GM19324 (cell line): Measurements from ENCODE around the gene CNOT3.
"Not testable (repeated sequence)": the region's sequence is repeated elsewhere in the genome, so short reads cannot be mapped to it uniquely, and the experiment has no call there.

Experiments
- ATAC-seq: cut with Tn5 transposase; IDR thresholded peaks from one replicate; pipeline ENCODE4 v1.9.1; 2021; ENCODE audit warnings: mild to moderate bottlenecking, moderate library complexity; ENCODE audit not compliant: unreplicated experiment, low FRiP score

The CNOT3 gene

DNA sequence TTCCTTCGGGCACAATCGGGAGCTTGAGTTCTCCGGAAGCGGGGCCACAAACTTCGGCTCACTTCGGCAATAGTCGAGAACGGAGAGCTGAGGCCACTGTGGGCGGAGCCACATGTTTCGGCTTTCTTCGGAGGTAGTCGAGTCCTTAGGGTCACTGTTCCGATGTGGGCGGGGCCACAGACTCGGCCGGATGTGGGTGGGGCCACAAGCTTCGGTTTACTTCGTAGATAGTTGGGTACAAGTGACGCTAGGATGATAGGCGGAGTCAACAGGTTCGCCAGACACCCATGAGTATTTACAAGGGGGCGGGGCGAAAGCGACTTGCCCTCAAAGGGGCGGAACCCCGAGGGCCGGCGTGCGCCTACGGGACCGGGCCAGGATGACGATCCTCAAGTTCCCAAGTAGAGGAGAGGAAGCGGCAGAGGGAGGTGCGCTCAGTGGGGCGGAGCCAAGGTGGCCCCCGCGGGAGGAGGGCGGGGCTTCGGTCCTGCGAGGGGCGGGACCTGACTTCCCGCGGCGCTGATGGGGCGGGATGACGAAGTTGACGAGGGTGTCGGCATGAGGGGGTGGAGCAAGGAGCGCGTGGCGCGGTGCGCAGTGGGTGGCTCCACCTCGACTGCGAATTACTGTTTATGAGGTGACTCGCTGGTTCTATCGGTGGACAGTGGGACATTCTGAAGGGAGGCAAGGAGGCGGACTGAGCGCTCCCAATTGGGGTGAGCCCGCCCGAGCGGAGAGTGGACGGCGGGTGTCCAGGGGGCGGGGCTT, 52.4 kb downstream of the CNOT3 start:
- peak; percentile 52 for ATAC-seq

DNA sequence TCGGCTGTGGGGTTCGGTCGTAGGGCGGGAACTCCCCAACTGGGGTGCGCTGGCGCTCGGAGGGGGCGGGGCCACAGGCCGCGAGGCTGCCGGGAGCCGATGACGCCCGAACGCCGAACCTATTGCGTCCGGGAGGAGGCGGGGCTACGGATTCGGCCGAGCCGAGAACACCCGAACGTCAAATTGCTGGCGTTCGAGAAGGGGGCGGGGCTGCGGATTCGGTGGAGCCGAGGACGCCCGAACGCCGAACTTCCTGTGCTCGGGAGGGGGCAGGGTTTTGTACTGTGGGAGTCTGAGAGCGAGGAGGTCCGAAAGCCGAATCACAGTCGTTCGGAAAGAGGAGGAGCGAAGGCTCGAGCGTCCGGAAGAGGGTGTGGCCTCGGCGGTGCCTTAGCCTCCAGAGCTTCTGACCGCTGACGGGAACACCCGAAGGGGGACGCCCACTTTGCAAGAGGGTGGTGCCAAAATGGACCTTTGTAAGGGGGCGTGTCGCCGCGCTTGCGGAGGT, 53.0 kb downstream of the CNOT3 start:
- peak; percentile 56 for ATAC-seq

DNA sequence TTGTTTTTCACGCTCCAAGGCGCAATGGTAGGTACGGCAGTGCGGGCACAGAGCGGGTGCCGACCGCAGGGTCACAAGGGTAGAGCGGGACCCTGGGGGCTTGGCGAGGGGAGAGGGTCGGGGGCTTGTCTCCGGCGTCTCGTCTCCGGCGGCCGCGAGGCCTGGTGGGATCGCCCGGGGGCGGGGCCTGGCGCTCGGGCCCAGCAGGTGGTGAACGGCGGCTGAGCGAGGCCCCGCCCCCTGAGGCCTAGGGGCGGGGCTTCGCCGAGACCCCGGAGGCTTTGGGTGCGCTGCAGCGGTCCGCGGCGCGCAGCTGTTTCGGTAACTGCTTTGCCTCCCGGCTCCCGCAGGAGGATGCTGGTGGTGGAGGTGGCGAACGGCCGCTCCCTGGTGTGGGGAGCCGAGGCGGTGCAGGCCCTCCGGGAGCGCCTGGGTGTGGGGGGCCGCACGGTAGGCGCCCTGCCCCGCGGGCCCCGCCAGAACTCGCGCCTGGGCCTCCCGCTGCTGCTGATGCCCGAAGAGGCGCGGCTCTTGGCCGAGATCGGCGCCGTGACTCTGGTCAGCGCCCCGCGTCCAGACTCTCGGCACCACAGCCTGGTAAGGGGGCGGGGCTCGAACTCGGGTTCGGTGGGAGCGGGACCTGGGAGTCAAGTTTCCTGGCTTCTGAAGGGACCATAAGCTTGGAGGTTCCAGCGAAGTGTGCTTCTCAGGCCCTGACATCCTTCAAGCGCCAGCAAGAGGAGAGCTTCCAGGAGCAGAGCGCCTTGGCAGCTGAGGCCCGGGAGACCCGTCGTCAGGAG, 53.6 kb downstream of the CNOT3 start, which contains the start of gene TSEN34:
TSEN34 (plus strand) TSS at position 298 of the 800 bp plus-strand sequence; CDS start at position 355, 57 bp downstream.
- peak; percentile 24 for ATAC-seq

DNA sequence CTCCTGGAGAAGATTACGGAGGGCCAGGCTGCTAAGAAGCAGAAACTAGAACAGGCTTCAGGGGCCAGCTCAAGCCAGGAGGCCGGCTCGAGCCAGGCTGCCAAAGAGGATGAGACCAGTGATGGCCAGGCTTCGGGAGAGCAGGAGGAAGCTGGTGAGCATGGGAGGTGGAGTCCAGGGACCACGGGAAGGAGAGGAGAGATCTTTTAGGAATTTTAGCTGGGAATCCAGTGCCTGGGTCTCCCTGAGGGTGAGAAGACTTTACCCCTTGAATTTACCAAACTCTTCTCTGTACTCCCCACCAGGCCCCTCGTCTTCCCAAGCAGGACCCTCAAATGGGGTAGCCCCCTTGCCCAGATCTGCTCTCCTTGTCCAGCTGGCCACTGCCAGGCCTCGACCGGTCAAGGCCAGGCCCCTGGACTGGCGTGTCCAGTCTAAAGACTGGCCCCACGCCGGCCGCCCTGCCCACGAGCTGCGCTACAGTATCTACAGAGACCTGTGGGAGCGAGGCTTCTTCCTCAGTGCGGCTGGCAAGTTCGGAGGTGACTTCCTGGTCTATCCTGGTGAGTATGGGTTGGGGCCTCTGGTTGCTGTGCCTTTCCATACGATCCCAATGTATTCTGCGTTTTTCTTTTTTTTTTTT, 54.4 kb downstream of the CNOT3 start:
- ATAC-seq: no peak

DNA sequence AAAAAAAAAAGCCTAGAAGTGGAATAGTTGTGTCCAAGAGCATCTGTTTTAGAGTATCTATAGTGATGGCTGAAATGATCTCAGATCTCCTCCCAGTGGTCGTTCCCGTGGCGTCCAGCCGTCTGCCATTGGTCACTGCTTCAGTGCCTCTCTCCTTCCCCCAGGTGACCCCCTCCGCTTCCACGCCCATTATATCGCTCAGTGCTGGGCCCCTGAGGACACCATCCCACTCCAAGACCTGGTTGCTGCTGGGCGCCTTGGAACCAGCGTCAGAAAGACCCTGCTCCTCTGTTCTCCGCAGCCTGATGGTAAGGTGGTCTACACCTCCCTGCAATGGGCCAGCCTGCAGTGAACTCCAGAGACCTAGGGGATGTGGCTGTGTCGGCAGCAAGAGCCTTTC, 55.4 kb downstream of the CNOT3 start:
- no peak for ATAC-seq

DNA sequence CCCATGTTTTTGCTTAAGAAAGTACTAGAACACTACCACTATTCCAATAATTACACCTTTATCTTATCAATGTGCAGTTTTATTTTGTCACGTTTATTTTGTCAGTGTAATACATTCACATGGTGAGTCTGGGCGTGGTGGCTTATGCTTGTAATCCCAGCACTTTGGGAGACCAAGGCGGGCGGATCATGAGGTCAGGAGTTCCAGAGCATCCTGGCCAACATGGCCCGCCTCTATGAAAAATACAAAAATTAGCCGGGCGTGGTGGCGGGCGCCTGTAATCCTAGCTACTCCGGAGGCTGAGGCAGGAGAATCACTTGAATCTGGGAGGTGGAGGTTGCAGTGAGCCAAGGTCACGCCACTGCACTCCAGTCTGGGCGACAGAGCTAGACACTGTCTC, 56.9 kb downstream of the CNOT3 start:
- not testable (repeated sequence) for ATAC-seq

DNA sequence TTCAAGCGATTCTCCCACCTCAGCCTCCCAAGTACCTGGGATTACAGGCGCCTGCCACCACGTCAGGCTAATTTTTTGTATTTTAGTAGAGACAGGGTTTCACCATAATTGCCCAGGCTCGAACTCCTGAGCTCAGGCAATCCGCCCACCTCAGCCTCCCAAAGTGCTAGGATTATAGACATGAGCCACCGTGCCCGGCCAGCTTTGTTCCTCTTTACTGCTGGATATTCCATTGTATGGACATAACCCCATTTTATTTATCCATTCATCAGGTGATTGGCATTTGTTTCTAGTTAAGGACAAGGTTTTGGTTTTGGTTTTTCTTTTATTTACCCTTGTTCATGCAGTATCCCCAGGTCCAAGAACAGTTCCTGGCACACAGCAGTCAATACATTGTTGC, 59.0 kb downstream of the CNOT3 start:
- ATAC-seq: no peak

DNA sequence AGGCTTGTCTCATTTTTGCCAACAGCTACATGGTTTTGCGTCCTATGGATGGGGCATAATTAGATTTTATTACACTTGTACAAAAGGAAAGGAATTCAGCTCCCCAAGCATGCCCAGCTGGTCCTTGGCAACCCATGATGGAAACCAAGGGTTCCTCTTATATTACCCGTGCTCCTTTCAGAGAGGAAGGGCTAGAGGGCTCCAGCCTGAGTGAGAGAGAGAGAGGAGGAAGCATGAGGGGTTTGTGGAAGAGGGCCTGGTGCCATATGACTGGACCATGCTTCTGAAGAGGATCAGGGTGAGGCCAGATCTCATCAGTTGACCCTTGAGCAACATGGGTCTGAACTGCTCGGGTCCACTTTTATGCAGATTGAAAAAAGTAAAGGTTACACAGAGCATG, 59.6 kb downstream of the CNOT3 start:
- no peak for ATAC-seq

DNA sequence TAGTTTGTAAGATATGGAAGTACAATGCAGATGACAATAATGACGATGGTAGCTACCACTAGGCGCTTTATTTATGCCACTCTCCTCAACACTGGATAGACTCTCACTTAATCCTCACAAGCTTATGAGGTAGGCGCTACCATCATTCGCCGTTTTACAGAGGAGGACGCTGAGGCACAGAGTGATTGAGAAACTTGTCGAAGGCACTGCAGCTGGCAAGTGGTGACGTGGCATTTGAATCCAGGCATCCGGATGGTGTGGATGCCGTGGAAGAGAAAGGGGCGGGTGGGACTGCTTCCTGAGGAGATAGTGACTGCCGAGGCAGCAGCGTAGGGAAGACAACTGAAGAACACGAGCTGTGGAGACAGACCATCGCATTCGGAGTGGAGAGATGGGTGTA, 61.8 kb downstream of the CNOT3 start:
- no peak for ATAC-seq

DNA sequence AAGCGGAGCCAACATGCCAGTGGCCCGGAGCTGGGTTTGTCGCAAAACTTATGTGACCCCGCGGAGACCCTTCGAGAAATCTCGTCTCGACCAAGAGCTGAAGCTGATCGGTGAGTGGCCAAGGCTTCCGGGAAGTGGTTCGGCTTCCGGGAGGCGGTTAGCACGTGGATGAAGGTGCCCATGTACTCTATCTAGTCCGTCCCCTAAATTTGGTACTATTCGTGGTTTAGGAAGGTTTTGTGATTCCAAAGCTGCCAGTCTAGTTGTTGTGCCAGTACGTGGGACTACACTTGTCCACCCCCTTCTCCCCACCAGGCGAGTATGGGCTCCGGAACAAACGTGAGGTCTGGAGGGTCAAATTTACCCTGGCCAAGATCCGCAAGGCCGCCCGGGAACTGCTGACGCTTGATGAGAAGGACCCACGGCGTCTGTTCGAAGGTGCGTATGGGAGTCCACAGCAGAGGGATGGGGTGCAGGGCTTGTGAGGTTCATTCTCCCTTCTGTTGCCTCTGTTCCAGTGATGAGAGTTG, 63.7 kb downstream of the CNOT3 start:
- peak; percentile 0 for ATAC-seq

DNA sequence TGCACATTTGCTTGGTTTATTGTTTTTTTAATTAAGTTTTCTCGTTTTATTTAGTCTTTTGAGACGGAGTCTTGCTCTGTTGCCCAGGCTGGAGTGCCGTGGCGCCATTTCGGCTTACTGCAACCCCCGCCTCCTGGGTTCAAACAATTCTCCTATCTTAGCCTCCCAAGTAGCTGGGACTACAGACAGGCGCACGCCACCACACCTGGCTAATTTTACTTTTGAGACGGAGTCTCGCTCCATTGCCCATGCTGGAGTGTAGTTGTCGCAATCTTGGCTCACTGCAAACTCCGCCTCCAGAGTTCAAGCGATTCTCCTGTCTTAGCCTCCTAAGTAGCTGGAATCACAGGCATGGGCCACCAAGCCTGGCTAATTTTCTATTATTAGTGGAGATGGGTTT, 64.4 kb downstream of the CNOT3 start:
- no peak for ATAC-seq

DNA sequence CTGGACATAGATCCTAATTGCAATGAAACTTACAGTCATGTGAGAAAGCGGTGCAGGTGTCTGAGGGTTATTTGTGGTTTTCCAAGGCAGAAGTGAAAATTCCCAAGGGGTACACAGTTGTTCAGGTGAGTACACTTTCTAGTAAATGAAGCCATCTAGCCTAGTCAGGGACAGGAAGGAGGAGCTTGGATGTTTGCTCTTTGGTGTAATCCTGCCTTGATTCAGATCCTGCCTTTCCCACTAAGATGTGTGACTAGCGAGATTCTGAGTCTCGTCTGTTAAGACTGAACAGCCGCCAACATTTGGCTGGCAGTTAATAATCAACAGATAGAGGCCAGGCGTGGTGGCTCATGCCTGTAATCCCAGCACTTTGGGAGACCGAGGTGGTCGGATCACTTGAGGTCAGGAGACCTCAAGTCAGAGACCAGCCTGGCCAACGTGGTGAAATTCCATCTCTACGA, 65.6 kb downstream of the CNOT3 start:
- ATAC-seq: no peak

DNA sequence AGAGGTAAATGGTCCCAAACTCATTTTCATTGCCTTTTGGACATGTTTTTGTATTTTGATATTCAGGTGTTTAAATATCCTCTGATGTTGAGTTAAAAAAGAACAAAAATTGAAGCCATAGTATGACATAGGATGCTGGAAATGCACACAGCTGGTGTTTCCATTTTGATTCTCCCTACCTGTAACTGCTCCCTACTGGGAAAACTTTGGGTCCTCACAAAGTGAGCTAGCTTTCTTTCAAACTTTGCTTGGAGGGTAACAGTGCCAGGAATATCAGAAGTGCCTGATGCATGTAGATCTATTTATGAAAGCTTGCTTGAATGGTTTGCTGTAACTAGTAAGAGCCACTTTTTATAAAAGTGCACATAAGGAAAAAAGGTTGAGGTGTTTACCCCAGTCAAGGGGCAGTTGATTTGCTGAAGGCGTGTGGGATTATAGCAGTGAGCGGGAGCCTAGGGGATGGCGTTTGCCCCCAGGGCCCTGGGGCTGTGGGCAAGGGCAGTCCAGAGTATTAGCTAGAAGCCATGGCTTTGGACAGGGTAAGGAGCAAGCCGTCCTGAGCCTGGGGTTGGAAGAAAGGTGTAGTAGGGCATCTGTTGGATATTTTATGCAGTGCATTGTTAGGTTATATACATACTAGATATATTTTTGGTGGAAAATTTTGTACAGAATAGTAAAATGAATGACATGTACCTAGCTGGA, 67.4 kb downstream of the CNOT3 start:
- ATAC-seq: no peak
